OCI-LY7 (cell line): ENCODE data around the gene STX16. TPM values are rescaled to one million over a fixed set of nuclear protein-coding genes. Genes with fewer than 3 reads are reported as not detected.

Experiments
- BruUV-seq: library from RNA; stranded (reverse); fragments of 400-500 nt; replicated peaks from 2 replicates; lab custom pipeline; 2021; lab: Mats Ljungman, UMichigan
- CTCF ChIA-PET: fragments of 300-600 bp; sonication (Branson Sonifier 250); formaldehyde crosslinking; loops from one replicate; lab custom pipeline; 2022; ENCODE audit warnings: antibody characterized with exemption; ENCODE audit not compliant: unreplicated experiment; lab: Charles Lee
- POLR2A ChIA-PET: fragments of 300-600 bp; sonication (Branson Sonifier 250); formaldehyde crosslinking; loops from one replicate; lab custom pipeline; 2022; ENCODE audit warnings: antibody characterized with exemption; lab: Charles Lee
- DNase-seq: peaks from one replicate; pipeline ENCODE4 v3.0.0-alpha.2; 2015; ENCODE audit warnings: low spot score
- H2AFZ ChIP-seq: fragments of 200-600 bp; sonication (generic), shearing (Covaris generic); 2 replicates; pipeline ENCODE4 v1.6.1; 2014; ENCODE audit warnings: mild to moderate bottlenecking, antibody characterized with exemption, low read length, moderate library complexity
- H3K27ac ChIP-seq: fragments of 200-600 bp; sonication (generic); 2 replicates; pipeline ENCODE4 v1.5.1; 2014; ENCODE audit warnings: mixed run types, low read depth, mild to moderate bottlenecking, moderate library complexity, low read length, inconsistent platforms; ENCODE audit not compliant: poor library complexity, severe bottlenecking
- H3K36me3 ChIP-seq: fragments of 200-600 bp; sonication (generic); 2 replicates; pipeline ENCODE4 v1.6.1; 2014; ENCODE audit warnings: mild to moderate bottlenecking, antibody characterized with exemption, low read length, moderate library complexity, mixed read lengths; ENCODE audit not compliant: insufficient read depth
- H3K4me1 ChIP-seq: fragments of 200-600 bp; sonication (generic); 2 replicates; pipeline ENCODE4 v1.5.1; 2014; ENCODE audit warnings: mild to moderate bottlenecking, low read length; ENCODE audit not compliant: insufficient read depth, poor library complexity, severe bottlenecking
- H3K4me2 ChIP-seq: fragments of 200-600 bp; sonication (generic); 2 replicates; pipeline ENCODE4 v1.6.1; 2014; ENCODE audit warnings: mild to moderate bottlenecking, low read length
- H3K4me3 ChIP-seq: fragments of 200-600 bp; sonication (generic); 2 replicates; pipeline ENCODE4 v1.5.1; 2014; ENCODE audit warnings: mild to moderate bottlenecking, low read depth, low read length; ENCODE audit not compliant: poor library complexity, severe bottlenecking
- H3K79me2 ChIP-seq: fragments of 200-600 bp; sonication (generic); 2 replicates; pipeline ENCODE4 v1.6.1; 2016; ENCODE audit warnings: low read depth, mild to moderate bottlenecking, low read length, moderate library complexity, mixed read lengths; ENCODE audit not compliant: insufficient read depth
- H3K9me2 ChIP-seq: fragments of 200-600 bp; sonication (generic); 2 replicates; pipeline ENCODE4 v1.6.1; 2016; ENCODE audit warnings: mild to moderate bottlenecking, low read length, mixed read lengths; ENCODE audit not compliant: insufficient read depth
- H3K9me3 ChIP-seq: fragments of 200-600 bp; sonication (generic); 2 replicates; pipeline ENCODE4 v1.6.1; 2014; ENCODE audit warnings: mild to moderate bottlenecking, mixed run types, low read length, mixed read lengths
- H4K20me1 ChIP-seq: fragments of 200-600 bp; sonication (generic); 2 replicates; pipeline ENCODE4 v1.6.1; 2014; ENCODE audit warnings: mild to moderate bottlenecking, antibody characterized with exemption, low read length, moderate library complexity, mixed read lengths; ENCODE audit not compliant: insufficient read depth
- EZH2phosphoT487 ChIP-seq: fragments of 200-600 bp; sonication (generic); IDR thresholded peaks from 2 replicates; pipeline ENCODE4 v1.6.1; 2018; ENCODE audit warnings: low read depth, borderline replicate concordance, mild to moderate bottlenecking, mixed run types, antibody characterized with exemption, low read length, moderate library complexity, mixed read lengths
- intact Hi-C: fragments of 100-400 bp; cut with micrococcal nuclease; formaldehyde crosslinking; loops from one replicate; pipeline ENCODE4 v1.10.0; 2022; ENCODE audit not compliant: unreplicated experiment
- total RNA-seq, 2 experiments: library from RNA; depleted of rRNA in 1 of 2; stranded (reverse); fragments of >200 nt in 1 of 2; shearing (Covaris generic) in 1 of 2; gene quantifications; 2 replicates each; pipeline ENCODE4 v1.2.3, GENCODE V29; 2014 to 2022
- TF ChIP-seq, protein P1 (sequence below): fragments of 200-600 bp; sonication (generic); conservative IDR thresholded peaks from 2 replicates; pipeline ENCODE4 v1.5.1; 2014; ENCODE audit warnings: mild to moderate bottlenecking, antibody characterized with exemption, low read length, moderate library complexity, mixed read lengths

STX16 gene
- total RNA-seq, 2 experiments from 2014 or later, result 48.2 to 89.5 TPM

DNA sequence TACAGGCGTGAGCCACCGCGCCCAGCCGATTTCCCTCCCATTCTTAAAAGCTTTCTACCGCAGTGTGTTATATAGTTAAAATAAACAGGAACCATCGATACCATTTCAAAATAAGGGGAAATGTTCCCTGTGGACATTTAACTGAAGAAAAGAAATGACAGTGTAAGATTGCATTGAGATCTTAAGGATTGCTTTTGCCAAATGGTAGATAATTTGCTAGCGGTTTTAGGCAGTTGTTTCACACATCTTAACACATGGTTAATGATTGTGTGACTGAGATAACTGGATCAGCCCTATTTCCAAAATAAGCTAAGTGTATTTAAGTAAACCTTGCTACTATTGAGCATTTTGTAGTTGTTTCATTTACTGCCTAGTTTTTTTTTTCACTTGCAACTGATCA is 15.6 kb downstream of the STX16 start:
- H2AFZ ChIP-seq, result no peak overlapping the region
- no peaks in the 10 kb centered on the region for H3K9me3 ChIP-seq
- intact Hi-C loops, result no loop called here
- H3K9me2 ChIP-seq, result no peaks in the 10 kb centered on the region
- H3K79me2 ChIP-seq, result peaks cover 40% of the 10 kb centered on the region; the same call in 1 of the 2 replicates
- H3K27ac ChIP-seq, result no peak overlapping the region
- TF ChIP-seq, protein P1, sequence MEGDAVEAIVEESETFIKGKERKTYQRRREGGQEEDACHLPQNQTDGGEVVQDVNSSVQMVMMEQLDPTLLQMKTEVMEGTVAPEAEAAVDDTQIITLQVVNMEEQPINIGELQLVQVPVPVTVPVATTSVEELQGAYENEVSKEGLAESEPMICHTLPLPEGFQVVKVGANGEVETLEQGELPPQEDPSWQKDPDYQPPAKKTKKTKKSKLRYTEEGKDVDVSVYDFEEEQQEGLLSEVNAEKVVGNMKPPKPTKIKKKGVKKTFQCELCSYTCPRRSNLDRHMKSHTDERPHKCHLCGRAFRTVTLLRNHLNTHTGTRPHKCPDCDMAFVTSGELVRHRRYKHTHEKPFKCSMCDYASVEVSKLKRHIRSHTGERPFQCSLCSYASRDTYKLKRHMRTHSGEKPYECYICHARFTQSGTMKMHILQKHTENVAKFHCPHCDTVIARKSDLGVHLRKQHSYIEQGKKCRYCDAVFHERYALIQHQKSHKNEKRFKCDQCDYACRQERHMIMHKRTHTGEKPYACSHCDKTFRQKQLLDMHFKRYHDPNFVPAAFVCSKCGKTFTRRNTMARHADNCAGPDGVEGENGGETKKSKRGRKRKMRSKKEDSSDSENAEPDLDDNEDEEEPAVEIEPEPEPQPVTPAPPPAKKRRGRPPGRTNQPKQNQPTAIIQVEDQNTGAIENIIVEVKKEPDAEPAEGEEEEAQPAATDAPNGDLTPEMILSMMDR, result no peak
- TF ChIP-seq EZH2phosphoT487, result no peak
- BruUV-seq, result no TSS peak
- POLR2A ChIA-PET, result interaction anchor here (1.0 to 1.3 kb wide), 3 partner anchors 11 to 15 kb away, joined by 3 read pairs; partner anchors contain the start of gene STX16
- CTCF ChIA-PET, result no interaction called here
- no peak for DNase-seq
- H3K4me1 ChIP-seq, result peaks cover 27% of the 10 kb centered on the region
- peaks cover 61% of the 10 kb centered on the region for H3K36me3 ChIP-seq
- H4K20me1 ChIP-seq, result peaks cover 61% of the 10 kb centered on the region
- no peak overlapping the region for H3K4me3 ChIP-seq
- no peak overlapping the region for H3K4me2 ChIP-seq

DNA sequence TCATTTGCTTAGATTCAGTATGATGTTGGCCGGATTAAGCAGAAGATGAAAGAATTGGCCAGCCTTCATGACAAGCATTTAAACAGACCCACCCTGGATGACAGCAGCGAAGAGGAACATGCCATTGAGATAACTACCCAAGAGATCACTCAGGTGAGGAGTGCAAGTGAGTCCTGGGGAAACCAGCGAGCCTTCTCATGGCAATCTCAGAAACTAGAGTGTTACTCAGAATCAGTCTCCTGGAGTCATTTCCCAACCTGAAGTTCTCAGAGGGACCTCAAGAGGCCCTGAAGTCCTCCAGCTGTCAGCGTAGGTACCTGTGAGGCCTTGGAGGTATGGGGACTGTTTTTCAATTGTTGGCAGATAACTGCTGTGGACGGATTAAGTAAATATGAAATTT is 16.9 kb downstream of the STX16 start:
- Histone ChIP-seq H2AFZ (no peak overlapping the region), H3K9me2 (no peaks in the 10 kb centered on the region), H3K4me3 (no peak overlapping the region), H3K4me2 (no peak overlapping the region), H4K20me1 (peaks cover 53% of the 10 kb centered on the region), H3K27ac (no peak overlapping the region), H3K4me1 (peaks cover 26% of the 10 kb centered on the region), H3K36me3 (peaks cover 63% of the 10 kb centered on the region), H3K79me2 (peaks cover 38% of the 10 kb centered on the region; the same call in 1 of the 2 replicates), H3K9me3 (no peaks in the 10 kb centered on the region)
- TF ChIP-seq, protein P1, result no peak
- no peak for TF ChIP-seq EZH2phosphoT487
- CTCF ChIA-PET, result no interaction called here
- POLR2A ChIA-PET, result interaction anchor here (1.0 to 1.3 kb wide), 2 partner anchors 9 to 16 kb away, joined by 3 to 6 read pairs; partner anchors contain the start of gene STX16
- intact Hi-C loops, result no loop called here
- no peak for DNase-seq
- BruUV-seq, result no TSS peak

DNA sequence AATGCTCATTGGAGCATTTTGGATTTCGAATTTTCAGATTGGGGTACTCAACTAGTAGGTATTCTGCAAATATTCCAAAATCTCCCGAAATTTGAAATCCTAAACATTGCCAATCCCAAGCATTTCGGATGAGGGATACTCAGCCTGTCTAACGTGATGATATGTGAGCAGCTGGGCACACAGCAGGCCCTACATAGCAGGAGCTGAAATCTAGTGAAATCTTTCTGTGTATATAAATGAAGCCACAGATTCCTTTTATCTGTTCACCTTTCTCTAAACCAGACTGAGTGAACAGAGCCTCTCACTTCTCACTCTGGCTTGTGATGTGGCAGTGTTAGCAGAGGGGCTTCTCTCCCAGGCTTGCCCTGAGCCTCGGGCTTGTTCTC is 17.8 kb downstream of the STX16 start:
- CTCF ChIA-PET, result no interaction called here
- peaks cover 28% of the 10 kb centered on the region; the same call in 1 of the 2 replicates for H3K79me2 ChIP-seq
- H3K4me3 ChIP-seq, result peak overlapping the region; percentile 24
- H3K27ac ChIP-seq, result peak overlapping the region; percentile 79
- peak; percentile 30 for DNase-seq
- peaks cover 26% of the 10 kb centered on the region for H3K4me1 ChIP-seq
- peaks cover 67% of the 10 kb centered on the region for H3K36me3 ChIP-seq
- TF ChIP-seq, protein P1, result no peak
- TF ChIP-seq EZH2phosphoT487, result no peak
- intact Hi-C loops, result no loop called here
- no TSS peak for BruUV-seq
- POLR2A ChIA-PET, result interaction anchor here (1.3 kb wide), 1 partner anchor 9 kb away, joined by 7 read pairs; no protein-coding TSS in a partner anchor
- no peak overlapping the region for H2AFZ ChIP-seq
- peak overlapping the region; percentile 62 for H3K4me2 ChIP-seq
- H3K9me3 ChIP-seq, result no peaks in the 10 kb centered on the region
- H3K9me2 ChIP-seq, result no peaks in the 10 kb centered on the region
- H4K20me1 ChIP-seq, result peaks cover 55% of the 10 kb centered on the region
